Ectodermal cell (in vitro differentiated cells): ENCODE results near the gene CDKAL1.

Experiments
- H3K27ac ChIP-seq: 2 replicates; pipeline ENCODE4 v1.7.0; 2013; ENCODE audit warnings: mild to moderate bottlenecking, low read depth, low read length; ENCODE audit not compliant: insufficient read depth, poor library complexity, severe bottlenecking
- H3K27me3 ChIP-seq: 2 replicates; pipeline ENCODE4 v1.7.0; 2013; ENCODE audit warnings: mild to moderate bottlenecking, low read length; ENCODE audit not compliant: insufficient read depth, control insufficient read depth, poor library complexity, severe bottlenecking
- H3K36me3 ChIP-seq: one replicate; pipeline ENCODE4 v1.7.0; 2013; ENCODE audit warnings: low read length; ENCODE audit not compliant: control insufficient read depth, insufficient read depth
- H3K4me1 ChIP-seq: one replicate; pipeline ENCODE4 v1.7.0; 2013; ENCODE audit warnings: low read length; ENCODE audit not compliant: control insufficient read depth, insufficient read depth
- H3K4me3 ChIP-seq: 2 replicates; pipeline ENCODE4 v1.7.0; 2013; ENCODE audit warnings: low read depth, low read length, control low read depth; ENCODE audit not compliant: insufficient read depth
- H3K9me3 ChIP-seq: 2 replicates; pipeline ENCODE4 v1.7.0; 2013; ENCODE audit warnings: mild to moderate bottlenecking, low read length, moderate library complexity; ENCODE audit not compliant: control insufficient read depth
- WGBS, 2 experiments: methylation state at CpG; one replicate each; pipeline ENCODE4 v1.1.7; 2013; ENCODE audit warnings: missing lambda C conversion rate in 2 of 2; 5-methylcytosine and 5-hydroxymethylcytosine counted together

Gene CDKAL1

GRCh38 chr6:21121636-21122136 lies 587.4 kb downstream of the CDKAL1 start:
- no peaks in the 10 kb centered on the region for H3K9me3 ChIP-seq
- H3K4me3 ChIP-seq: no peak overlapping the region
- WGBS, 2 experiments: 92 to 96% methylated on average over 3 of the region's 3 CpGs
- H3K27ac ChIP-seq: no peak overlapping the region
- H3K36me3 ChIP-seq: no peaks in the 10 kb centered on the region
- no peaks in the 10 kb centered on the region for H3K27me3 ChIP-seq
- H3K4me1 ChIP-seq: no peaks in the 10 kb centered on the region

- no peaks in the 10 kb centered on the region for H3K27me3 ChIP-seq
- no peaks in the 10 kb centered on the region for H3K9me3 ChIP-seq
- no peak overlapping the region for H3K4me3 ChIP-seq
- H3K36me3 ChIP-seq: no peaks in the 10 kb centered on the region
- H3K4me1 ChIP-seq: no peaks in the 10 kb centered on the region
- WGBS, 2 experiments: 90 to 92% methylated on average over 3 of the region's 4 CpGs
- H3K27ac ChIP-seq: no peak overlapping the region
These were observed 589.5 kb downstream of the CDKAL1 start for GRCh38 chr6:21123507-21124436.

GRCh38 chr6:21128601-21129000 lies 594.3 kb downstream of the CDKAL1 start:
- Histone ChIP-seq H3K36me3 (no peaks in the 10 kb centered on the region), H3K4me1 (peaks cover 16% of the 10 kb centered on the region), H3K4me3 (no peak overlapping the region), H3K27ac (no peak overlapping the region), H3K27me3 (no peaks in the 10 kb centered on the region), H3K9me3 (no peaks in the 10 kb centered on the region)

GRCh38 chr6:21131406-21131805 lies 597.1 kb downstream of the CDKAL1 start:
- H3K4me3 ChIP-seq: no peak overlapping the region
- no peaks in the 10 kb centered on the region for H3K9me3 ChIP-seq
- H3K27ac ChIP-seq: no peak overlapping the region
- H3K4me1 ChIP-seq: peaks cover 25% of the 10 kb centered on the region
- H3K27me3 ChIP-seq: no peaks in the 10 kb centered on the region
- WGBS, 2 experiments: no CpG with 5 or more reads among the region's 3 CpGs
- H3K36me3 ChIP-seq: no peaks in the 10 kb centered on the region

- H3K4me1 ChIP-seq: peaks cover 25% of the 10 kb centered on the region
- WGBS, 2 experiments: no CpG with 5 or more reads among the region's 1 CpG
- no peaks in the 10 kb centered on the region for H3K27me3 ChIP-seq
- H3K4me3 ChIP-seq: no peak overlapping the region
- no peak overlapping the region for H3K27ac ChIP-seq
- no peaks in the 10 kb centered on the region for H3K9me3 ChIP-seq
- no peaks in the 10 kb centered on the region for H3K36me3 ChIP-seq
These were observed 598.2 kb downstream of the CDKAL1 start for GRCh38 chr6:21132446-21132845.

GRCh38 chr6:21132856-21133838 lies 598.9 kb downstream of the CDKAL1 start:
- 66 to 68% methylated on average over 4 to 5 of the region's 6 CpGs for WGBS, 2 experiments
- Histone ChIP-seq H3K27ac (peak overlapping the region; percentile 66), H3K4me3 (no peak overlapping the region)

GRCh38 chr6:21133901-21134300 lies 599.6 kb downstream of the CDKAL1 start:
- no peaks in the 10 kb centered on the region for H3K36me3 ChIP-seq
- WGBS, 2 experiments: 5 to 13% methylated on average over 6 of the region's 6 CpGs
- peaks cover 25% of the 10 kb centered on the region for H3K4me1 ChIP-seq
- no peak overlapping the region for H3K27ac ChIP-seq
- H3K27me3 ChIP-seq: no peaks in the 10 kb centered on the region
- H3K9me3 ChIP-seq: no peaks in the 10 kb centered on the region
- H3K4me3 ChIP-seq: no peak overlapping the region

More at GRCh38 chr6:21132856-21133838, 598.9 kb downstream of the CDKAL1 start:
- Histone ChIP-seq H3K27me3 (no peaks in the 10 kb centered on the region), H3K36me3 (no peaks in the 10 kb centered on the region), H3K4me1 (peaks cover 25% of the 10 kb centered on the region), H3K9me3 (no peaks in the 10 kb centered on the region)

GRCh38 chr6:21134356-21134755 lies 600.1 kb downstream of the CDKAL1 start:
- Histone ChIP-seq H3K4me3 (no peak overlapping the region), H3K4me1 (peaks cover 25% of the 10 kb centered on the region), H3K9me3 (no peaks in the 10 kb centered on the region), H3K27ac (no peak overlapping the region), H3K27me3 (no peaks in the 10 kb centered on the region), H3K36me3 (no peaks in the 10 kb centered on the region)
- WGBS, 2 experiments: 93 to 94% methylated on average over 4 of the region's 4 CpGs

- WGBS, 2 experiments: 89 to 94% methylated on average over 4 to 7 of the region's 7 CpGs
- Histone ChIP-seq H3K9me3 (no peaks in the 10 kb centered on the region), H3K36me3 (no peaks in the 10 kb centered on the region), H3K27me3 (no peaks in the 10 kb centered on the region), H3K4me3 (no peak overlapping the region), H3K4me1 (peaks cover 25% of the 10 kb centered on the region), H3K27ac (no peak overlapping the region)
These were observed 601.3 kb downstream of the CDKAL1 start for GRCh38 chr6:21135484-21136013.
